Neural crest cell (in vitro differentiated cells): Measurements from ENCODE around the gene NTN1. TPM values are rescaled to one million over a fixed set of nuclear protein-coding genes. Genes with fewer than 3 reads are reported as not detected.

Experiments
- DNase-seq: peaks from one replicate; pipeline ENCODE4 v3.0.0; 2021; ENCODE audit warnings: low read depth, mixed read lengths, low spot score
- H3K27ac Mint-ChIP-seq: one replicate; pipeline ENCODE4 v1.8.0; 2021; ENCODE audit warnings: mild to moderate bottlenecking, mixed read lengths; ENCODE audit not compliant: unreplicated experiment
- H3K27me3 Mint-ChIP-seq: 2 replicates; pipeline ENCODE4 v1.8.0; 2021; ENCODE audit warnings: low read depth, mild to moderate bottlenecking, mixed read lengths
- H3K36me3 Mint-ChIP-seq: 2 replicates; pipeline ENCODE4 v1.8.0; 2021; ENCODE audit warnings: low read depth, mild to moderate bottlenecking, mixed read lengths
- H3K4me1 Mint-ChIP-seq: 2 replicates; pipeline ENCODE4 v1.8.0; 2021; ENCODE audit warnings: mixed read lengths
- H3K4me3 Mint-ChIP-seq: one replicate; pipeline ENCODE4 v1.8.0; 2021; ENCODE audit warnings: mild to moderate bottlenecking, mixed read lengths
- H3K9me3 Mint-ChIP-seq: 2 replicates; pipeline ENCODE4 v1.8.0; 2021; ENCODE audit warnings: mixed read lengths
- total RNA-seq: library from RNA; stranded (reverse); gene quantifications from 2 replicates; pipeline ENCODE4 v1.2.1, GENCODE V29; 2021
- TF ChIP-seq, protein P1 (sequence below): fragments of 200-600 bp; sonication (generic); conservative IDR thresholded peaks from 2 replicates; pipeline ENCODE4 v1.5.0; 2021; ENCODE audit warnings: antibody characterized with exemption, mild to moderate bottlenecking

The NTN1 gene
- total RNA-seq, 1 donor from 2014 or later, result 10.1 TPM

GRCh38 chr17:9175700-9176467 lies 154.6 kb downstream of the NTN1 start:
- DNase-seq, result no peak
- H3K27ac Mint-ChIP-seq, result peak overlapping the region; percentile 59
- no peak overlapping the region for H3K4me3 Mint-ChIP-seq
- H3K36me3 Mint-ChIP-seq, result peaks cover 9% of the 10 kb centered on the region
- peaks cover 10% of the 10 kb centered on the region for H3K4me1 Mint-ChIP-seq
- H3K9me3 Mint-ChIP-seq, result peaks cover 3% of the 10 kb centered on the region
- TF ChIP-seq, protein P1, sequence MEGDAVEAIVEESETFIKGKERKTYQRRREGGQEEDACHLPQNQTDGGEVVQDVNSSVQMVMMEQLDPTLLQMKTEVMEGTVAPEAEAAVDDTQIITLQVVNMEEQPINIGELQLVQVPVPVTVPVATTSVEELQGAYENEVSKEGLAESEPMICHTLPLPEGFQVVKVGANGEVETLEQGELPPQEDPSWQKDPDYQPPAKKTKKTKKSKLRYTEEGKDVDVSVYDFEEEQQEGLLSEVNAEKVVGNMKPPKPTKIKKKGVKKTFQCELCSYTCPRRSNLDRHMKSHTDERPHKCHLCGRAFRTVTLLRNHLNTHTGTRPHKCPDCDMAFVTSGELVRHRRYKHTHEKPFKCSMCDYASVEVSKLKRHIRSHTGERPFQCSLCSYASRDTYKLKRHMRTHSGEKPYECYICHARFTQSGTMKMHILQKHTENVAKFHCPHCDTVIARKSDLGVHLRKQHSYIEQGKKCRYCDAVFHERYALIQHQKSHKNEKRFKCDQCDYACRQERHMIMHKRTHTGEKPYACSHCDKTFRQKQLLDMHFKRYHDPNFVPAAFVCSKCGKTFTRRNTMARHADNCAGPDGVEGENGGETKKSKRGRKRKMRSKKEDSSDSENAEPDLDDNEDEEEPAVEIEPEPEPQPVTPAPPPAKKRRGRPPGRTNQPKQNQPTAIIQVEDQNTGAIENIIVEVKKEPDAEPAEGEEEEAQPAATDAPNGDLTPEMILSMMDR, result no peak
- no peaks in the 10 kb centered on the region for H3K27me3 Mint-ChIP-seq

GRCh38 chr17:9177212-9177611 lies 155.9 kb downstream of the NTN1 start:
- Mint-ChIP-seq H3K9me3 (no peaks in the 10 kb centered on the region), H3K27ac (no peak overlapping the region), H3K36me3 (peaks cover 4% of the 10 kb centered on the region), H3K27me3 (no peaks in the 10 kb centered on the region), H3K4me3 (no peak overlapping the region), H3K4me1 (peaks cover 3% of the 10 kb centered on the region)
- DNase-seq, result no peak
- TF ChIP-seq, protein P1, result no peak

- H3K36me3 Mint-ChIP-seq, result peaks cover 1% of the 10 kb centered on the region
Measured at GRCh38 chr17:9178319-9178718, 157.0 kb downstream of the NTN1 start.

GRCh38 chr17:9179602-9180001 lies 158.3 kb downstream of the NTN1 start:
- H3K27me3 Mint-ChIP-seq, result no peaks in the 10 kb centered on the region
- DNase-seq, result no peak
- H3K27ac Mint-ChIP-seq, result peak overlapping the region; percentile 67
- TF ChIP-seq, protein P1, result no peak
- no peaks in the 10 kb centered on the region for H3K36me3 Mint-ChIP-seq
- H3K4me1 Mint-ChIP-seq, result peaks cover 3% of the 10 kb centered on the region
- H3K9me3 Mint-ChIP-seq, result no peaks in the 10 kb centered on the region
- H3K4me3 Mint-ChIP-seq, result no peak overlapping the region

More at GRCh38 chr17:9178319-9178718, 157.0 kb downstream of the NTN1 start:
- no peak overlapping the region for H3K27ac Mint-ChIP-seq
- TF ChIP-seq, protein P1, result no peak
- no peaks in the 10 kb centered on the region for H3K9me3 Mint-ChIP-seq
- no peak overlapping the region for H3K4me3 Mint-ChIP-seq
- H3K27me3 Mint-ChIP-seq, result no peaks in the 10 kb centered on the region
- DNase-seq, result no peak
- H3K4me1 Mint-ChIP-seq, result peaks cover 3% of the 10 kb centered on the region

DNA sequence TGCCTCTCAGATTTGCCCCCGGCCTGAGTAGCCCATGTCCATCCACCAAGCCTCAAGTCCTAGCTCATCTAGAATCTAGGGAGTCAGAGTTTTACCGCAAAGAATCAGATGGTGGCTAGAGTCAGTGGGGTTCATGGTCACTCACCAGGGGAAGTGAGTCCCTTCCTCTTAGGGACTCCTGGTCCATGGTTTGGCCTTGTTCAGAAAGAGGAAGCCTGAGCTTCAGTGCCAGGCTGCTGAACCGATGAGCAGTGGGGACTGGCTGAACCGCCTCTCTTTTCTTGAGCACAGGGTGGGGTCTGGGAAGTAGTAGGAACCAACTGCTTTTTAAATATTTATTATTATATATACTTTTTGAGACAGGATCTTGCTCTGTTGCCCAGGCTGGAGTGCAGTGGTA lies 160.3 kb downstream of the NTN1 start:
- Mint-ChIP-seq H3K4me3 (no peak overlapping the region), H3K27me3 (no peaks in the 10 kb centered on the region), H3K27ac (no peak overlapping the region), H3K36me3 (no peaks in the 10 kb centered on the region), H3K4me1 (peaks cover 3% of the 10 kb centered on the region), H3K9me3 (no peaks in the 10 kb centered on the region)
- TF ChIP-seq, protein P1, result no peak
- DNase-seq, result no peak
